Sigmoid colon (tissue), 4 donors: ENCODE data around the gene LAG3.

Experiments used
- EP300 ChIP-seq, 4 donors: sonication (generic); formaldehyde crosslinking; IDR thresholded peaks; one replicate each; pipeline ENCODE4 v1.6.1; 2017; ENCODE audit warnings: antibody characterized with exemption in 4 of 4
- POLR2A ChIP-seq, 2 donors: fragments of 450-650 bp; IDR thresholded peaks; one replicate each; pipeline ENCODE4 v1.6.1; 2016; ENCODE audit warnings: antibody characterized with exemption in 2 of 2, mild to moderate bottlenecking in 2 of 2, moderate library complexity in 2 of 2
- POLR2AphosphoS5 ChIP-seq, 4 donors: sonication (generic); formaldehyde crosslinking; IDR thresholded peaks; one replicate each; pipeline ENCODE4 v1.6.1; 2017; ENCODE audit warnings: antibody characterized with exemption in 4 of 4
- TF ChIP-seq, protein P1 (sequence below), 4 experiments: fragments of 450-650 bp in 3 of 4; fragments of 200-600 bp in 1 of 4; IDR thresholded peaks; one replicate each; pipeline ENCODE4 v1.5.1; 2016 to 2019; ENCODE audit warnings: antibody characterized with exemption in 4 of 4, mild to moderate bottlenecking in 3 of 4, moderate library complexity in 2 of 4

DNA sequence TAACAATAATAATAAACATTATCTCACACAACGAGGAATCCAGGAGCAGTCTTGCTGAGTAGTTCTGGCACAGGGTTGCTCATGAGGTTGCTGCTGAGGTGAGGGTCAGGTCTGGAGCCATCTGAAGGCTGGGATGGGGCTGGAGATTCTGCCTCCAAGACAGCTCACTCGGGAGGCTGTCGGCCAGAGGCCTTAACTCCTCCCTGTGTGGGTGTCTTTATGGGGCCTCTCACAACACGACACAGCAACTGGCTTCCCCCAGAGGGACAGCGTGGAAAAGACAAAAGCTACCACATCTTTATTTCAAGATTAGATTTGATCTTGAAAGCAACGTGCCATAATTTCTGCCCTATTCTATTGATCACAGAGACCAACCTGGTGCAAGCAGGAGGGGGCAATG lies 9.8 kb downstream of the LAG3 start:
- TF ChIP-seq EP300 (IDR thresholded peaks at IDR 0.05) = no peak
- TF ChIP-seq, protein P1, sequence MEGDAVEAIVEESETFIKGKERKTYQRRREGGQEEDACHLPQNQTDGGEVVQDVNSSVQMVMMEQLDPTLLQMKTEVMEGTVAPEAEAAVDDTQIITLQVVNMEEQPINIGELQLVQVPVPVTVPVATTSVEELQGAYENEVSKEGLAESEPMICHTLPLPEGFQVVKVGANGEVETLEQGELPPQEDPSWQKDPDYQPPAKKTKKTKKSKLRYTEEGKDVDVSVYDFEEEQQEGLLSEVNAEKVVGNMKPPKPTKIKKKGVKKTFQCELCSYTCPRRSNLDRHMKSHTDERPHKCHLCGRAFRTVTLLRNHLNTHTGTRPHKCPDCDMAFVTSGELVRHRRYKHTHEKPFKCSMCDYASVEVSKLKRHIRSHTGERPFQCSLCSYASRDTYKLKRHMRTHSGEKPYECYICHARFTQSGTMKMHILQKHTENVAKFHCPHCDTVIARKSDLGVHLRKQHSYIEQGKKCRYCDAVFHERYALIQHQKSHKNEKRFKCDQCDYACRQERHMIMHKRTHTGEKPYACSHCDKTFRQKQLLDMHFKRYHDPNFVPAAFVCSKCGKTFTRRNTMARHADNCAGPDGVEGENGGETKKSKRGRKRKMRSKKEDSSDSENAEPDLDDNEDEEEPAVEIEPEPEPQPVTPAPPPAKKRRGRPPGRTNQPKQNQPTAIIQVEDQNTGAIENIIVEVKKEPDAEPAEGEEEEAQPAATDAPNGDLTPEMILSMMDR (IDR thresholded peaks at IDR 0.05) = no peak
- TF ChIP-seq POLR2A (IDR thresholded peaks at IDR 0.05) = no peak
- TF ChIP-seq POLR2AphosphoS5 (IDR thresholded peaks at IDR 0.05) = no peak
